Right lobe of liver (tissue), 6 donors: ENCODE measurements around the gene ZNF805. TPM values are rescaled to one million over a fixed set of nuclear protein-coding genes. Genes with fewer than 3 reads are reported as not detected.
A peak's percentile ranks its signal among the peaks of the same experiment; 100 is the strongest.

Source experiments
- ATAC-seq, 4 donors: fragments of 200-7000 bp; cut with Tn5 transposase; one replicate each; pipeline ENCODE4 v1.9.1; 2020; ENCODE audit warnings: mild to moderate bottlenecking in 4 of 4, moderate library complexity in 4 of 4
- DNase-seq, 3 donors: peaks; one replicate each; pipeline ENCODE4 v3.0.0-alpha.2; 2020
- H3K27ac ChIP-seq, 3 donors: fragments of 200-600 bp; one replicate each; pipeline ENCODE4 v1.8.0; 2022
- H3K27me3 ChIP-seq, 2 donors: fragments of 200-600 bp; one replicate each; pipeline ENCODE4 v1.8.0; 2022
- H3K36me3 ChIP-seq, 4 donors: fragments of 200-600 bp; sonication (generic) in 1 of 4; one replicate each; pipeline versions ENCODE4 v1.5.1 to v1.8.0; 2017 to 2022; ENCODE audit warnings: control low read depth in 1 of 4
- H3K4me1 ChIP-seq, 4 donors: fragments of 200-600 bp; sonication (generic) in 1 of 4; one replicate each; pipeline versions ENCODE4 v1.5.1 to v1.8.0; 2017 to 2022; ENCODE audit warnings: control low read depth in 1 of 4
- H3K4me3 ChIP-seq, 3 donors: fragments of 200-600 bp; one replicate each; pipeline ENCODE4 v1.8.0; 2022
- H3K9me3 ChIP-seq, 4 donors: fragments of 200-600 bp; sonication (generic) in 1 of 4; one replicate each; pipeline versions ENCODE4 v1.5.1 to v1.8.0; 2017 to 2022; ENCODE audit warnings: control low read depth in 1 of 4
- CTCF ChIP-seq, 4 donors: fragments of 200-600 bp in 3 of 4; fragments of 450-650 bp in 1 of 4; IDR thresholded peaks; one replicate each; pipeline versions ENCODE4 v1.5.1 to v1.8.0; 2016 to 2022; ENCODE audit warnings: antibody characterized with exemption in 4 of 4, mild to moderate bottlenecking in 2 of 4
- POLR2A ChIP-seq: fragments of 450-650 bp; IDR thresholded peaks from one replicate; pipeline ENCODE4 v1.6.1; 2017; ENCODE audit warnings: antibody characterized with exemption, mild to moderate bottlenecking
- WGBS: methylation state at CpG from one replicate; pipeline ENCODE4 v1.1.6; 2018; ENCODE audit warnings: low coverage, low lambda C conversion rate; ENCODE audit not compliant: insufficient coverage; ENCODE audit errors: missing lambda C conversion rate; 5-methylcytosine and 5-hydroxymethylcytosine counted together
- intact Hi-C, 2 donors: fragments of 100-400 bp; cut with DNase I; formaldehyde crosslinking; loops; one replicate each; pipeline versions ENCODE4 v1.11.2 to v1.14.1; 2022
- total RNA-seq, 6 experiments: library from RNA; depleted of rRNA in 2 of 6; stranded (reverse); fragments of >200 nt in 2 of 6; fragmentation: NEBNext Ultra II Directional in 3 of 6; extraction: Animal tissue kit (Norgen Biotek cat#: 25700) in 3 of 6; gene quantifications; one replicate each; pipeline versions ENCODE4 v1.1.0 to v1.2.4, GENCODE V29; 2016 to 2023
- donor health status: DM: no; HTN: yes; CAD: no.
- donor health status: DM: no; HTN: no; CAD: no.
- donor health status: DM: no; HTN: no; CAD: no.
- donor health status: DM: no; HTN: yes; CAD: no.
- donor health status: DM: no; HTN: yes; CAD: no.

ZNF805 gene
- total RNA-seq, 6 experiments from 2014 or later: 3.9 to 6.3 (median 5.5) TPM

- peak in 1 of 4 donors; percentile 36 for ATAC-seq
- 63% methylated on average over 7 of the region's 7 CpGs for whole genome bisulfite sequencing
- intact Hi-C loops: no loop called here
These were observed 62.4 kb downstream of the ZNF805 start for GRCh38 chr19:57302727-57303401.

More at GRCh38 chr19:57302727-57303401, 62.4 kb downstream of the ZNF805 start:
- TF ChIP-seq CTCF (IDR thresholded peaks at IDR 0.05): no peak
- no peak for TF ChIP-seq POLR2A
- Histone ChIP-seq H3K4me1 (no peaks in the 10 kb centered on the region), H3K4me3 (no peak overlapping the region), H3K27ac (no peak overlapping the region), H3K9me3 (no peaks in the 10 kb centered on the region), H3K27me3 (no peaks in the 10 kb centered on the region), H3K36me3 (peaks cover 0 to 7% (median 0%) of the 10 kb centered on the region in 4 donors)
- DNase-seq: no peak

Other genes with a start within 250 kb of the ZNF805 start
- not detected for gene USP29, start 120.6 kb upstream of the ZNF805 start, total RNA-seq
- not detected for gene ZIM3, start 95.4 kb upstream of the ZNF805 start, total RNA-seq
- not detected for gene DUXA, start 73.1 kb upstream of the ZNF805 start, total RNA-seq
- gene ZNF264, start 49.1 kb upstream of the ZNF805 start, total RNA-seq: 10 to 100 TPM in 5 of 6 experiments, 1 to 10 TPM in 1; 9.9 to 14.4 (median 12.1) TPM
- 1 to 10 TPM in 1 of 6 experiments, under 1 TPM in 3, not detected in 2; 0.53 to 1.1 (median 0.77) TPM for gene AURKC, start 9.6 kb upstream of the ZNF805 start, total RNA-seq
- gene ZNF460, start 39.9 kb downstream of the ZNF805 start, total RNA-seq: 10 to 100 TPM; 15.7 to 24.2 (median 21.8) TPM
- 1 to 10 TPM; 1.9 to 2.7 (median 2.4) TPM for gene ZNF543, start 79.8 kb downstream of the ZNF805 start, total RNA-seq
- gene ZNF304, start 110.6 kb downstream of the ZNF805 start, total RNA-seq: 1 to 10 TPM; 1.5 to 2.8 (median 2.1) TPM
- gene TRAPPC2B, start 122.9 kb downstream of the ZNF805 start, total RNA-seq: 10 to 100 TPM in 1 of 6 experiments, 1 to 10 TPM in 5; 1.1 to 10.8 (median 3.1) TPM
- 1 to 10 TPM in 2 of 6 experiments, under 1 TPM in 4; 0.31 to 1.6 (median 0.93) TPM for gene ZNF547, start 122.9 kb downstream of the ZNF805 start, total RNA-seq
- gene ZNF548, start 149.2 kb downstream of the ZNF805 start, total RNA-seq: 1 to 10 TPM; 2.3 to 7.0 (median 4.8) TPM
- 1 to 10 TPM; 1.8 to 4.6 (median 3.4) TPM for gene ZNF17, start 170.5 kb downstream of the ZNF805 start, total RNA-seq
- 1 to 10 TPM; 2.2 to 6.0 (median 3.8) TPM for gene ZNF749, start 194.7 kb downstream of the ZNF805 start, total RNA-seq
- gene VN1R1, start 216.5 kb downstream of the ZNF805 start, total RNA-seq: under 1 TPM; 0.11 to 0.48 (median 0.19) TPM
- gene ZNF772, start 236.9 kb downstream of the ZNF805 start, total RNA-seq: 1 to 10 TPM; 1.7 to 4.8 (median 2.6) TPM
- gene ZNF419, start 247.1 kb downstream of the ZNF805 start, total RNA-seq: 1 to 10 TPM; 2.4 to 4.7 (median 3.4) TPM